Spleen (tissue), 11 donors: Measurements from ENCODE around the gene A4GNT. TPM values are rescaled to one million over a fixed set of nuclear protein-coding genes. Genes with fewer than 3 reads are reported as not detected.

Source experiments
- DNase-seq: peaks from one replicate; pipeline ENCODE4 v3.0.0-alpha.2; 2020
- H3K27ac ChIP-seq, 8 donors: fragments of 200-600 bp; sonication (generic) in 7 of 8; 1 replicate in 4 of 8; 2 replicates in 4 of 8; pipeline versions ENCODE4 v1.5.0 to v1.8.0; 2016 to 2021; ENCODE audit warnings: inconsistent platforms in 4 of 8, mild to moderate bottlenecking in 4 of 8, moderate library complexity in 1 of 8
- H3K27me3 ChIP-seq, 7 donors: fragments of 200-600 bp; sonication (generic) in 6 of 7; replicated peaks in 1 of 7; 1 replicate in 4 of 7; 2 replicates in 3 of 7; pipeline versions ENCODE4 v1.5.0 to v1.8.0; 2016 to 2021; ENCODE audit warnings: inconsistent platforms in 3 of 7, mild to moderate bottlenecking in 1 of 7
- H3K36me3 ChIP-seq, 6 donors: fragments of 200-600 bp; sonication (generic) in 5 of 6; 1 replicate in 4 of 6; 2 replicates in 2 of 6; pipeline versions ENCODE4 v1.5.0 to v1.8.0; 2016 to 2021; ENCODE audit warnings: inconsistent platforms in 2 of 6
- H3K4me1 ChIP-seq, 6 donors: fragments of 200-600 bp; sonication (generic) in 5 of 6; 1 replicate in 3 of 6; 2 replicates in 3 of 6; pipeline versions ENCODE4 v1.5.0 to v1.8.0; 2016 to 2021; ENCODE audit warnings: inconsistent platforms in 3 of 6
- H3K4me3 ChIP-seq, 8 donors: fragments of 200-600 bp; sonication (generic) in 7 of 8; 1 replicate in 4 of 8; 2 replicates in 4 of 8; pipeline versions ENCODE4 v1.5.0 to v1.8.0; 2016 to 2021; ENCODE audit warnings: inconsistent platforms in 4 of 8, mild to moderate bottlenecking in 4 of 8, moderate library complexity in 2 of 8
- H3K9me3 ChIP-seq, 8 donors: fragments of 200-600 bp; sonication (generic) in 7 of 8; 1 replicate in 4 of 8; 2 replicates in 4 of 8; pipeline versions ENCODE4 v1.5.0 to v1.8.0; 2016 to 2021; ENCODE audit warnings: inconsistent platforms in 4 of 8
- CTCF ChIP-seq, 11 experiments: fragments of 200-600 bp in 7 of 11; fragments of 450-650 bp in 4 of 11; sonication (generic) in 4 of 11; IDR thresholded peaks in 8 of 11; conservative IDR thresholded peaks in 3 of 11; 1 replicate in 7 of 11; 2 replicates in 4 of 11; pipeline versions ENCODE4 v1.4.0 to v1.8.0; 2016 to 2021; ENCODE audit warnings: antibody characterized with exemption in 11 of 11, inconsistent platforms in 4 of 11, mild to moderate bottlenecking in 1 of 11
- POLR2A ChIP-seq, 3 donors: fragments of 450-650 bp; IDR thresholded peaks; one replicate each; pipeline ENCODE4 v1.5.1; 2017; ENCODE audit warnings: antibody characterized with exemption in 3 of 3, mild to moderate bottlenecking in 1 of 3
- POLR2AphosphoS5 ChIP-seq, 3 donors: sonication (generic); formaldehyde crosslinking; IDR thresholded peaks; one replicate each; pipeline ENCODE4 v1.5.1; 2017; ENCODE audit warnings: antibody characterized with exemption in 3 of 3
- WGBS, 5 donors: extraction: QIAGEN DNeasy Blood & Tissue Kit in 3 of 5; methylation state at CpG; one replicate each; pipeline versions ENCODE4 v1.1.5 to v1.1.7; 2013 to 2018; 5-methylcytosine and 5-hydroxymethylcytosine counted together
- intact Hi-C: fragments of 100-400 bp; cut with DNase I; formaldehyde crosslinking; loops from one replicate; pipeline ENCODE4 v1.15.0; 2023; ENCODE audit warnings: low total_unique reads
- polyA plus RNA-seq, 3 donors: library from polyadenylated mRNA; stranded (reverse); fragments of 200-250 nt; gene quantifications; one replicate each; pipeline ENCODE4 v1.2.1, GENCODE V29; 2013
- total RNA-seq, 7 donors: library from RNA; depleted of rRNA in 3 of 7; stranded (reverse); fragments of >200 nt in 3 of 7; fragmentation: NEBNext Ultra II Directional in 4 of 7; extraction: Animal tissue kit (Norgen Biotek cat#: 25700) in 4 of 7; gene quantifications; one replicate each; pipeline versions ENCODE4 v1.1.0 to v1.2.1, GENCODE V29; 2016 to 2021
- donor health status: healthy with polysubstance abuse.
- donor health status: DM: no; HTN: no; CAD: no; lungs with moderate emphysema.
- donor health status: DM: no; HTN: no; CAD: no.
- donor health status: Bipolar disorder and iron deficiency.
- donor health status: healthy.
- donor health status: DM: no; HTN: no; CAD: no.
- donor health status: DM: yes; HTN: yes; CAD: no.

The A4GNT gene
- total and polyA plus RNA-seq, 10 donors, result not detected

GRCh38 chr3:138081371-138082084, 50.7 kb downstream of the A4GNT start:
- peaks cover 0 to 40% (median 2%) of the 10 kb centered on the region in 6 donors for H3K36me3 ChIP-seq

GRCh38 chr3:138079901-138080300, 52.3 kb downstream of the A4GNT start:
- Histone ChIP-seq H3K27me3 (no peaks in the 10 kb centered on the region), H3K27ac (no peak overlapping the region), H3K4me1 (peaks cover 0 to 23% (median 7%) of the 10 kb centered on the region in 6 donors), H3K9me3 (no peaks in the 10 kb centered on the region), H3K36me3 (peaks cover 0 to 47% (median 2%) of the 10 kb centered on the region in 6 donors), H3K4me3 (no peak overlapping the region)
- TF ChIP-seq POLR2A (IDR thresholded peaks at IDR 0.05) (no peak), POLR2AphosphoS5 (IDR thresholded peaks at IDR 0.05) (no peak), CTCF (IDR thresholded peaks at IDR 0.05 in 8 of 11, conservative IDR thresholded peaks at IDR 0.05 in 3 of 11) (no peak)
- WGBS, 5 donors, result 87 to 96% (median 92%) methylated on average over 5 of the region's 5 CpGs
- intact Hi-C loops, result no loop called here
- DNase-seq, result no peak

More at GRCh38 chr3:138081371-138082084, 50.7 kb downstream of the A4GNT start:
- Histone ChIP-seq H3K27ac (peak overlapping the region in 4 of 8 donors; percentile 1 to 55 (median 24)), H3K27me3 (no peaks in the 10 kb centered on the region), H3K4me3 (peak overlapping the region in 2 of 8 donors; percentile 4 to 46), H3K9me3 (no peaks in the 10 kb centered on the region), H3K4me1 (peaks cover 0 to 23% (median 7%) of the 10 kb centered on the region in 6 donors)
- intact Hi-C loops, result no loop called here
- no peak for DNase-seq
- 69 to 89% (median 77%) methylated on average over 5 of the region's 5 CpGs for WGBS, 5 donors
- no peak for TF ChIP-seq POLR2AphosphoS5 (IDR thresholded peaks at IDR 0.05)
- TF ChIP-seq POLR2A (IDR thresholded peaks at IDR 0.05), result no peak
- TF ChIP-seq CTCF (IDR thresholded peaks at IDR 0.05 in 8 of 11, conservative IDR thresholded peaks at IDR 0.05 in 3 of 11), result no peak

- Histone ChIP-seq H3K27ac (no peak overlapping the region), H3K27me3 (no peaks in the 10 kb centered on the region), H3K9me3 (no peaks in the 10 kb centered on the region), H3K4me1 (peaks cover 0 to 23% (median 7%) of the 10 kb centered on the region in 6 donors), H3K36me3 (peaks cover 0 to 47% (median under 1%) of the 10 kb centered on the region in 6 donors), H3K4me3 (no peak overlapping the region)
- 0 to 83% (median 0%) methylated on average over 1 of the region's 1 CpG for WGBS, 5 donors
- no peak for TF ChIP-seq POLR2AphosphoS5 (IDR thresholded peaks at IDR 0.05)
- TF ChIP-seq CTCF (IDR thresholded peaks at IDR 0.05 in 8 of 11, conservative IDR thresholded peaks at IDR 0.05 in 3 of 11), result no peak
- no peak for TF ChIP-seq POLR2A (IDR thresholded peaks at IDR 0.05)
- intact Hi-C loops, result no loop called here
- no peak for DNase-seq
Observed at GRCh38 chr3:138078901-138079344, 53.3 kb downstream of the A4GNT start.

GRCh38 chr3:138078096-138078495, 54.1 kb downstream of the A4GNT start:
- H3K36me3 ChIP-seq, result peaks cover 0 to 52% (median 0%) of the 10 kb centered on the region in 6 donors
- H3K27ac ChIP-seq, result no peak overlapping the region
- H3K27me3 ChIP-seq, result no peaks in the 10 kb centered on the region
- intact Hi-C loops, result no loop called here
- DNase-seq, result no peak
- peaks cover 0 to 18% (median 7%) of the 10 kb centered on the region in 6 donors for H3K4me1 ChIP-seq
- TF ChIP-seq CTCF (IDR thresholded peaks at IDR 0.05 in 8 of 11, conservative IDR thresholded peaks at IDR 0.05 in 3 of 11) (no peak), POLR2A (IDR thresholded peaks at IDR 0.05) (no peak), POLR2AphosphoS5 (IDR thresholded peaks at IDR 0.05) (no peak)
- no peaks in the 10 kb centered on the region for H3K9me3 ChIP-seq
- 73 to 92% (median 86%) methylated on average over 4 of the region's 4 CpGs for WGBS, 5 donors
- H3K4me3 ChIP-seq, result no peak overlapping the region
